Measurements from ENCODE around the gene MRPL36. TPM values are rescaled to one million over a fixed set of nuclear protein-coding genes. Genes with fewer than 3 reads are reported as not detected.

The MRPL36 gene
- total and polyA plus RNA-seq, 9 donors = 26.8 to 60.7 (median 34.0) TPM

- Histone ChIP-seq H3K9me3 (no peaks in the 10 kb centered on the region), H3K4me3 (no peak overlapping the region), H3K36me3 (no peaks in the 10 kb centered on the region), H3K4me1 (ENCODE audit: insufficient read depth) (no peaks in the 10 kb centered on the region), H3K27ac (no peak overlapping the region), H3K27me3 (no peaks in the 10 kb centered on the region)
- intact Hi-C loops (cut with DNase I) = no loop called here
- WGBS, 3 donors = 74 to 82% (median 77%) methylated on average over 15 of the region's 15 CpGs
- no peak for TF ChIP-seq EP300 (IDR thresholded peaks at IDR 0.05)
- TF ChIP-seq CTCF (IDR thresholded peaks at IDR 0.05) = no peak
- TF ChIP-seq POLR2A (IDR thresholded peaks at IDR 0.05) = no peak
- peak in 1 of 5 donors; percentile 11 for DNase-seq
Observed at GRCh38 chr5:1788828-1789227, 10.8 kb downstream of the MRPL36 start.

- 77 to 88% (median 82%) methylated on average over 7 of the region's 7 CpGs for WGBS, 3 donors
- Histone ChIP-seq H3K36me3 (no peaks in the 10 kb centered on the region), H3K27me3 (no peaks in the 10 kb centered on the region), H3K4me1 (ENCODE audit: insufficient read depth) (no peaks in the 10 kb centered on the region), H3K4me3 (no peak overlapping the region), H3K27ac (no peak overlapping the region), H3K9me3 (no peaks in the 10 kb centered on the region)
- peak in 1 of 5 donors; percentile 3 for DNase-seq
- intact Hi-C loops (cut with DNase I) = no loop called here
- TF ChIP-seq POLR2A (IDR thresholded peaks at IDR 0.05) (no peak), EP300 (IDR thresholded peaks at IDR 0.05) (no peak)
Observed at GRCh38 chr5:1788200-1788599, 11.4 kb downstream of the MRPL36 start.

- no peaks in the 10 kb centered on the region for H3K27me3 ChIP-seq
- no peaks in the 10 kb centered on the region for H3K9me3 ChIP-seq
- no peaks in the 10 kb centered on the region for H3K4me1 ChIP-seq (ENCODE audit: insufficient read depth)
- intact Hi-C loops (cut with DNase I) = no loop called here
- H3K27ac ChIP-seq = no peak overlapping the region
- peak in 1 of 5 donors; percentile 9 for DNase-seq
- H3K36me3 ChIP-seq = no peaks in the 10 kb centered on the region
- WGBS, 3 donors = 76 to 80% (median 76%) methylated on average over 12 of the region's 12 CpGs
- TF ChIP-seq CTCF (IDR thresholded peaks at IDR 0.05) = no peak
- TF ChIP-seq POLR2A (IDR thresholded peaks at IDR 0.05) = no peak
- no peak for TF ChIP-seq EP300 (IDR thresholded peaks at IDR 0.05)
- no peak overlapping the region for H3K4me3 ChIP-seq
Observed at GRCh38 chr5:1787472-1788047, 12.1 kb downstream of the MRPL36 start.

GRCh38 chr5:1786621-1787471 is 12.8 kb downstream of the MRPL36 start:
- H3K4me1 ChIP-seq (ENCODE audit: insufficient read depth) = no peaks in the 10 kb centered on the region
- H3K36me3 ChIP-seq = no peaks in the 10 kb centered on the region
- 86 to 92% (median 89%) methylated on average over 25 to 29 of the region's 29 CpGs for WGBS, 3 donors
- H3K9me3 ChIP-seq = no peaks in the 10 kb centered on the region
- no peaks in the 10 kb centered on the region for H3K27me3 ChIP-seq
- H3K27ac ChIP-seq = no peak overlapping the region
- H3K4me3 ChIP-seq = no peak overlapping the region
- peak in 1 of 5 donors; percentile 17 for DNase-seq
- intact Hi-C loops (cut with DNase I) = no loop called here
- TF ChIP-seq POLR2A (IDR thresholded peaks at IDR 0.05) (no peak), EP300 (IDR thresholded peaks at IDR 0.05) (no peak), CTCF (IDR thresholded peaks at IDR 0.05) (no peak)

- WGBS, 3 donors = 88 to 92% (median 92%) methylated on average over 12 to 13 of the region's 13 CpGs
- DNase-seq = peak in 1 of 5 donors; percentile 26
- Histone ChIP-seq H3K36me3 (no peaks in the 10 kb centered on the region), H3K4me1 (ENCODE audit: insufficient read depth) (no peaks in the 10 kb centered on the region), H3K27me3 (no peaks in the 10 kb centered on the region), H3K4me3 (no peak overlapping the region), H3K9me3 (no peaks in the 10 kb centered on the region), H3K27ac (no peak overlapping the region)
- TF ChIP-seq EP300 (IDR thresholded peaks at IDR 0.05) = no peak
- TF ChIP-seq CTCF (IDR thresholded peaks at IDR 0.05) = no peak
- no peak for TF ChIP-seq POLR2A (IDR thresholded peaks at IDR 0.05)
- intact Hi-C loops (cut with DNase I) = no loop called here
Observed at GRCh38 chr5:1785984-1786383, 13.7 kb downstream of the MRPL36 start.

Data from ovary (tissue), 9 donors.